Lower leg skin (tissue), 4 donors: ENCODE data around the gene FAM124A. TPM values are rescaled to one million over a fixed set of nuclear protein-coding genes. Genes with fewer than 3 reads are reported as not detected.
"Not testable (repeated sequence)": the region's sequence is repeated elsewhere in the genome, so short reads cannot be mapped to it uniquely, and the experiment has no call there.

Experiments
- DNase-seq, 2 donors: peaks; one replicate each; pipeline ENCODE4 v3.0.0-alpha.2; 2019; ENCODE audit warnings: low spot score in 2 of 2
- H3K4me3 ChIP-seq: fragments of 200-600 bp; sonication (generic); 2 replicates; pipeline ENCODE4 v1.5.1; 2017; ENCODE audit warnings: mild to moderate bottlenecking, low read depth; ENCODE audit not compliant: poor library complexity, severe bottlenecking
- CTCF ChIP-seq, 3 donors: fragments of 450-650 bp; IDR thresholded peaks; one replicate each; pipeline ENCODE4 v1.5.1; 2016; ENCODE audit warnings: antibody characterized with exemption in 3 of 3, mild to moderate bottlenecking in 3 of 3, moderate library complexity in 2 of 3
- POLR2A ChIP-seq, 2 donors: fragments of 450-650 bp; IDR thresholded peaks; one replicate each; pipeline ENCODE4 v1.6.1; 2016 to 2017; ENCODE audit warnings: antibody characterized with exemption in 2 of 2, mild to moderate bottlenecking in 1 of 2, moderate library complexity in 1 of 2
- WGBS, 2 donors: methylation state at CpG; one replicate each; pipeline ENCODE4 v1.1.5; 2018; 5-methylcytosine and 5-hydroxymethylcytosine counted together
- intact Hi-C: fragments of 100-400 bp; cut with DNase I; formaldehyde crosslinking; loops from one replicate; pipeline ENCODE4 v1.15.0; 2023; ENCODE audit warnings: low total_unique reads
- total RNA-seq, 4 donors: library from RNA; depleted of rRNA; stranded (reverse); fragments of >200 nt; gene quantifications; one replicate each; pipeline ENCODE4 v1.1.0, GENCODE V29; 2016

The FAM124A gene
- total RNA-seq, 4 donors from 2014 or later, result 0.30 to 5.0 (median 2.1) TPM

GRCh38 chr13:51283371-51283770 lies 61.2 kb downstream of the FAM124A start:
- TF ChIP-seq CTCF (IDR thresholded peaks at IDR 0.05) (no peak), POLR2A (IDR thresholded peaks at IDR 0.05) (no peak)
- intact Hi-C loops, result loop anchor here (10.0 kb wide), 2 partner anchors 129 to 511 kb away; no protein-coding TSS in a partner anchor
- 85 to 100% methylated on average over 1 of the region's 1 CpG for WGBS, 2 donors
- H3K4me3 ChIP-seq, result no peak overlapping the region
- DNase-seq, result no peak

GRCh38 chr13:51284339-51284738 lies 62.1 kb downstream of the FAM124A start:
- TF ChIP-seq CTCF (IDR thresholded peaks at IDR 0.05), result no peak
- no peak for TF ChIP-seq POLR2A (IDR thresholded peaks at IDR 0.05)

GRCh38 chr13:51286135-51287002 lies 64.2 kb downstream of the FAM124A start:
- 42 to 45% methylated on average over 13 of the region's 13 CpGs for WGBS, 2 donors
- TF ChIP-seq POLR2A (IDR thresholded peaks at IDR 0.05), result no peak
- peak in 1 of 3 donors; percentile 63 for TF ChIP-seq CTCF (IDR thresholded peaks at IDR 0.05)
- H3K4me3 ChIP-seq, result no peak overlapping the region
- peak; percentile 55 to 95 for DNase-seq
- intact Hi-C loops, result loop anchor here (10.0 kb wide), 2 partner anchors 132 to 508 kb away; no protein-coding TSS in a partner anchor

More at GRCh38 chr13:51284339-51284738, 62.1 kb downstream of the FAM124A start:
- 95 to 98% methylated on average over 3 of the region's 3 CpGs for WGBS, 2 donors
- H3K4me3 ChIP-seq, result no peak overlapping the region
- no peak for DNase-seq
- intact Hi-C loops, result loop anchor here (10.0 kb wide), 2 partner anchors 130 to 510 kb away; no protein-coding TSS in a partner anchor

GRCh38 chr13:51287758-51288157 lies 65.6 kb downstream of the FAM124A start:
- TF ChIP-seq POLR2A (IDR thresholded peaks at IDR 0.05) (no peak), CTCF (IDR thresholded peaks at IDR 0.05) (no peak)
- no peak overlapping the region for H3K4me3 ChIP-seq
- WGBS, 2 donors, result 80 to 91% methylated on average over 4 of the region's 4 CpGs
- no peak for DNase-seq
- intact Hi-C loops, result loop anchor here (10.0 kb wide), 2 partner anchors 133 to 507 kb away; no protein-coding TSS in a partner anchor

GRCh38 chr13:51288254-51288653 lies 66.1 kb downstream of the FAM124A start:
- intact Hi-C loops, result loop anchor here (10.0 kb wide), 2 partner anchors 133 to 507 kb away; no protein-coding TSS in a partner anchor
- not testable (repeated sequence) for H3K4me3 ChIP-seq

GRCh38 chr13:51291341-51291740 lies 69.1 kb downstream of the FAM124A start:
- intact Hi-C loops, result no loop called here
- no peak for DNase-seq
- WGBS, 2 donors, result 86 to 88% methylated on average over 5 of the region's 5 CpGs
- H3K4me3 ChIP-seq, result no peak overlapping the region
- TF ChIP-seq POLR2A (IDR thresholded peaks at IDR 0.05) (no peak), CTCF (IDR thresholded peaks at IDR 0.05) (no peak)

More at GRCh38 chr13:51288254-51288653, 66.1 kb downstream of the FAM124A start:
- WGBS, 2 donors, result 78 to 86% methylated on average over 1 of the region's 1 CpG
- DNase-seq, result not testable (repeated sequence)
